IPS-18a (cell line): ENCODE results near the gene OAS2.

Experiments used
- H3K27ac ChIP-seq: one replicate; pipeline ENCODE4 v1.5.1; 2013; ENCODE audit warnings: low read length
- H3K27me3 ChIP-seq: one replicate; pipeline ENCODE4 v1.6.1; 2013; ENCODE audit warnings: mild to moderate bottlenecking, low read length; ENCODE audit not compliant: control insufficient read depth, insufficient read depth
- H3K36me3 ChIP-seq: one replicate; pipeline ENCODE4 v1.6.1; 2013; ENCODE audit warnings: low read depth, low read length; ENCODE audit not compliant: control insufficient read depth
- H3K4me1 ChIP-seq: one replicate; pipeline ENCODE4 v1.6.1; 2013; ENCODE audit warnings: low read depth, low read length; ENCODE audit not compliant: control insufficient read depth
- H3K4me3 ChIP-seq: one replicate; pipeline ENCODE4 v1.5.1; 2013; ENCODE audit warnings: low read length
- H3K9ac ChIP-seq: one replicate; pipeline ENCODE4 v1.6.1; 2013; ENCODE audit warnings: mild to moderate bottlenecking, low read length, moderate library complexity
- H3K9me3 ChIP-seq: one replicate; pipeline ENCODE4 v1.6.1; 2013; ENCODE audit warnings: low read depth, low read length; ENCODE audit not compliant: control insufficient read depth

Gene OAS2

GRCh38 chr12:113055594-113056380 is 77.5 kb downstream of the OAS2 start:
- H3K27ac ChIP-seq, result no peak overlapping the region

GRCh38 chr12:113056381-113056630 is 78.0 kb downstream of the OAS2 start:
- no peaks in the 10 kb centered on the region for H3K36me3 ChIP-seq
- H3K4me3 ChIP-seq, result peak overlapping the region; percentile 56
- H3K4me1 ChIP-seq, result no peaks in the 10 kb centered on the region
- peaks cover 22% of the 10 kb centered on the region for H3K27me3 ChIP-seq
- no peak overlapping the region for H3K27ac ChIP-seq
- H3K9ac ChIP-seq, result no peak overlapping the region
- H3K9me3 ChIP-seq, result no peaks in the 10 kb centered on the region

More at GRCh38 chr12:113055594-113056380, 77.5 kb downstream of the OAS2 start:
- Histone ChIP-seq H3K9me3 (no peaks in the 10 kb centered on the region), H3K36me3 (no peaks in the 10 kb centered on the region), H3K4me1 (no peaks in the 10 kb centered on the region), H3K9ac (no peak overlapping the region), H3K4me3 (peak overlapping the region; percentile 56), H3K27me3 (peaks cover 22% of the 10 kb centered on the region)

- H3K27me3 ChIP-seq, result peaks cover 22% of the 10 kb centered on the region
- H3K9ac ChIP-seq, result no peak within 1 kb of the TSS
- H3K36me3 ChIP-seq, result no peaks in the 10 kb centered on the region
- H3K4me3 ChIP-seq, result peak within 1 kb of the TSS; percentile 56
- no peak within 1 kb of the TSS for H3K27ac ChIP-seq
- H3K4me1 ChIP-seq, result no peaks in the 10 kb centered on the region
- H3K9me3 ChIP-seq, result no peaks in the 10 kb centered on the region
Observed at GRCh38 chr12:113056631-113057488, 78.5 kb downstream of the OAS2 start, which contains the start of gene DTX1. DTX1 (plus strand) TSS chr12:113056730; CDS start chr12:113058193, 1,463 bp downstream.

GRCh38 chr12:113057565-113058485 is 79.5 kb downstream of the OAS2 start:
- peaks cover 22% of the 10 kb centered on the region for H3K27me3 ChIP-seq
- H3K9me3 ChIP-seq, result no peaks in the 10 kb centered on the region
- no peak overlapping the region for H3K4me3 ChIP-seq
- no peak overlapping the region for H3K9ac ChIP-seq
- no peaks in the 10 kb centered on the region for H3K36me3 ChIP-seq
- no peak overlapping the region for H3K27ac ChIP-seq
- peaks cover 5% of the 10 kb centered on the region for H3K4me1 ChIP-seq

GRCh38 chr12:113058553-113058952 is 80.2 kb downstream of the OAS2 start:
- Histone ChIP-seq H3K4me1 (peaks cover 5% of the 10 kb centered on the region), H3K9me3 (no peaks in the 10 kb centered on the region), H3K9ac (no peak overlapping the region), H3K4me3 (no peak overlapping the region), H3K36me3 (no peaks in the 10 kb centered on the region), H3K27me3 (peaks cover 22% of the 10 kb centered on the region), H3K27ac (no peak overlapping the region)

- H3K4me3 ChIP-seq, result no peak overlapping the region
- no peak overlapping the region for H3K27ac ChIP-seq
- peaks cover 22% of the 10 kb centered on the region for H3K27me3 ChIP-seq
- no peak overlapping the region for H3K9ac ChIP-seq
- no peaks in the 10 kb centered on the region for H3K36me3 ChIP-seq
- H3K9me3 ChIP-seq, result no peaks in the 10 kb centered on the region
- peaks cover 5% of the 10 kb centered on the region for H3K4me1 ChIP-seq
Observed at GRCh38 chr12:113059071-113059595, 80.8 kb downstream of the OAS2 start.

- H3K4me3 ChIP-seq, result no peak overlapping the region
- peaks cover 17% of the 10 kb centered on the region for H3K27me3 ChIP-seq
- H3K9ac ChIP-seq, result no peak overlapping the region
- H3K27ac ChIP-seq, result no peak overlapping the region
- no peaks in the 10 kb centered on the region for H3K36me3 ChIP-seq
- peaks cover 6% of the 10 kb centered on the region for H3K4me1 ChIP-seq
- no peaks in the 10 kb centered on the region for H3K9me3 ChIP-seq
Observed at GRCh38 chr12:113060336-113060960, 82.1 kb downstream of the OAS2 start.

GRCh38 chr12:113061061-113061694 is 82.9 kb downstream of the OAS2 start:
- H3K27ac ChIP-seq, result no peak overlapping the region
- H3K27me3 ChIP-seq, result peaks cover 10% of the 10 kb centered on the region
- H3K9me3 ChIP-seq, result no peaks in the 10 kb centered on the region
- H3K9ac ChIP-seq, result no peak overlapping the region
- H3K36me3 ChIP-seq, result no peaks in the 10 kb centered on the region
- H3K4me1 ChIP-seq, result peaks cover 8% of the 10 kb centered on the region
- no peak overlapping the region for H3K4me3 ChIP-seq
